Forelimb muscle (tissue), 1 donor: ENCODE results near the gene EHBP1L1. TPM values are rescaled to one million over a fixed set of nuclear protein-coding genes. Genes with fewer than 3 reads are reported as not detected.
A peak's percentile ranks its signal among the peaks of the same experiment; 100 is the strongest.

Source experiments
- DNase-seq: peaks from one replicate; pipeline ENCODE4 v3.0.0-alpha.2; 2013; ENCODE audit warnings: low read depth
- polyA plus RNA-seq: library from polyadenylated mRNA; unstranded; fragments of 120-200 nt; gene quantifications from one replicate; pipeline ENCODE4 v1.2.1, GENCODE V29; 2013; ENCODE audit not compliant: insufficient read length

EHBP1L1 gene
- polyA plus RNA-seq, 1 donor, result 355 TPM

GRCh38 chr11:65615229-65615949 lies 39.5 kb downstream of the EHBP1L1 start, which contains the start of gene PCNX3:
Gene PCNX3 (plus strand): TSS chr11:65615776. CDS start chr11:65616312, 536 bp downstream.
- peak; percentile 100 for DNase-seq

- no peak for DNase-seq
Measured at GRCh38 chr11:65615950-65616574, 40.2 kb downstream of the EHBP1L1 start.

GRCh38 chr11:65616575-65617001 lies 40.7 kb downstream of the EHBP1L1 start:
- DNase-seq, result no peak

- DNase-seq, result no peak
Measured at GRCh38 chr11:65617136-65617850, 41.4 kb downstream of the EHBP1L1 start.

- DNase-seq, result no peak
Measured at GRCh38 chr11:65617990-65618751, 42.3 kb downstream of the EHBP1L1 start.

- no peak for DNase-seq
Measured at GRCh38 chr11:65618763-65619162, 42.9 kb downstream of the EHBP1L1 start.

- DNase-seq, result no peak
Measured at GRCh38 chr11:65619281-65619928, 43.6 kb downstream of the EHBP1L1 start.

- DNase-seq, result no peak
Measured at GRCh38 chr11:65620666-65621065, 44.8 kb downstream of the EHBP1L1 start.

GRCh38 chr11:65621460-65621859 lies 45.6 kb downstream of the EHBP1L1 start:
- DNase-seq, result no peak

GRCh38 chr11:65622011-65622410 lies 46.2 kb downstream of the EHBP1L1 start:
- DNase-seq, result no peak

- DNase-seq, result no peak
Measured at GRCh38 chr11:65623177-65623576, 47.3 kb downstream of the EHBP1L1 start.

GRCh38 chr11:65623852-65624616 lies 48.2 kb downstream of the EHBP1L1 start:
- DNase-seq, result no peak

GRCh38 chr11:65624931-65625627 lies 49.2 kb downstream of the EHBP1L1 start:
- no peak for DNase-seq

GRCh38 chr11:65625628-65626342 lies 49.9 kb downstream of the EHBP1L1 start:
- DNase-seq, result no peak

- DNase-seq, result no peak
Measured at GRCh38 chr11:65627202-65627601, 51.3 kb downstream of the EHBP1L1 start.

GRCh38 chr11:65629579-65629978 lies 53.7 kb downstream of the EHBP1L1 start:
- DNase-seq, result no peak

GRCh38 chr11:65630215-65630614 lies 54.4 kb downstream of the EHBP1L1 start:
- DNase-seq, result no peak

GRCh38 chr11:65633390-65634108 lies 57.7 kb downstream of the EHBP1L1 start:
- DNase-seq, result no peak

GRCh38 chr11:65634109-65634436 lies 58.2 kb downstream of the EHBP1L1 start:
- no peak for DNase-seq
